H1 (cell line): Measurements from ENCODE around the gene TNFRSF6B. TPM values are rescaled to one million over a fixed set of nuclear protein-coding genes. Genes with fewer than 3 reads are reported as not detected.

Experiments
- CTCF ChIA-PET: fragments of 300-600 bp; sonication (Branson Sonifier 250); formaldehyde crosslinking; loops from one replicate; lab custom pipeline; 2021; ENCODE audit not compliant: partially characterized antibody; lab: Charles Lee
- POLR2A ChIA-PET: fragments of 300-600 bp; sonication (Branson Sonifier 250); formaldehyde crosslinking; loops from one replicate; lab custom pipeline; 2021; ENCODE audit warnings: inconsistent platforms; ENCODE audit not compliant: partially characterized antibody; lab: Charles Lee
- DNase-seq, 2 experiments: peaks; one replicate each; pipeline versions ENCODE4 v3.0.0 to v3.0.0-alpha.2; 2010 to 2022; ENCODE audit warnings: low spot score in 2 of 2, low read depth in 1 of 2, mixed read lengths in 1 of 2
- FAIRE-seq: peaks from 2 replicates; lab custom pipeline; 2011; peaks lifted over from hg19 to GRCh38; lab: Jason Lieb, UNC
- H2AFZ ChIP-seq: 2 replicates; pipeline ENCODE4 v1.8.1; 2012; ENCODE audit warnings: low read length, inconsistent platforms
- H2AK5ac ChIP-seq: 2 replicates; pipeline ENCODE4 v1.6.1; 2013; ENCODE audit warnings: low read depth, low read length
- H2BK120ac ChIP-seq: replicated peaks from 2 replicates; pipeline ENCODE3; 2013; ENCODE audit warnings: low read depth, low read length, inconsistent platforms
- H2BK12ac ChIP-seq: 2 replicates; pipeline ENCODE4 v1.6.1; 2013; ENCODE audit warnings: low read depth, low read length
- H2BK15ac ChIP-seq: 2 replicates; pipeline ENCODE4 v1.6.1; 2013; ENCODE audit warnings: low read length
- H2BK20ac ChIP-seq: 2 replicates; pipeline ENCODE4 v1.6.1; 2013; ENCODE audit warnings: low read length
- H2BK5ac ChIP-seq: 2 replicates; pipeline ENCODE4 v1.6.1; 2013; ENCODE audit warnings: low read depth, low read length
- H3K14ac ChIP-seq: 2 replicates; pipeline ENCODE4 v1.6.1; 2013; ENCODE audit warnings: inconsistent platforms; ENCODE audit not compliant: insufficient read length
- H3K18ac ChIP-seq: 2 replicates; pipeline ENCODE4 v1.6.1; 2013; ENCODE audit warnings: low read length; ENCODE audit errors: extremely low read depth
- H3K23ac ChIP-seq: 2 replicates; pipeline ENCODE4 v1.6.1; 2013; ENCODE audit warnings: inconsistent platforms; ENCODE audit not compliant: insufficient read length
- H3K23me2 ChIP-seq: 2 replicates; pipeline ENCODE4 v1.6.1; 2013; ENCODE audit warnings: low read depth, low read length
- H3K27ac ChIP-seq: 2 replicates; pipeline ENCODE4 v1.6.1; 2011; ENCODE audit warnings: low read depth, low read length, inconsistent platforms
- H3K27me3 ChIP-seq, 4 experiments: replicated peaks in 1 of 4; 1 replicate in 1 of 4; 2 replicates in 3 of 4; pipeline versions ENCODE4 v1.6.1 to v1.8.1; 2011 to 2013; ENCODE audit warnings: low read length in 3 of 4, mild to moderate bottlenecking in 3 of 4, inconsistent platforms in 2 of 4, mixed read lengths in 2 of 4, moderate library complexity in 1 of 4; ENCODE audit not compliant: control insufficient read depth in 3 of 4, insufficient read depth in 3 of 4; ENCODE audit errors: extremely low read depth in 1 of 4
- H3K36me3 ChIP-seq, 4 experiments: 2 replicates each; pipeline versions ENCODE4 v1.6.1 to v1.8.1; 2011 to 2013; ENCODE audit warnings: mild to moderate bottlenecking in 4 of 4, low read length in 3 of 4, moderate library complexity in 2 of 4, control low read depth in 1 of 4, inconsistent platforms in 1 of 4; ENCODE audit not compliant: insufficient read depth in 4 of 4, control insufficient read depth in 2 of 4
- H3K4ac ChIP-seq: replicated peaks from 2 replicates; pipeline ENCODE3; 2013; ENCODE audit warnings: low read length, low read depth, mixed read lengths, inconsistent platforms; ENCODE audit not compliant: insufficient read length
- H3K4me1 ChIP-seq, 4 experiments: replicated peaks in 1 of 4; 1 replicate in 1 of 4; 2 replicates in 3 of 4; pipeline versions ENCODE4 v1.6.1 to v1.8.1; 2011 to 2013; ENCODE audit warnings: low read length in 3 of 4, inconsistent platforms in 2 of 4, mixed read lengths in 1 of 4; ENCODE audit not compliant: insufficient read depth in 4 of 4, control insufficient read depth in 3 of 4
- H3K4me2 ChIP-seq, 2 experiments: 2 replicates each; pipeline versions ENCODE4 v1.6.1 to v1.8.1; 2011 to 2013; ENCODE audit warnings: low read depth in 2 of 2, low read length in 2 of 2, control low read depth in 1 of 2, inconsistent platforms in 1 of 2, mild to moderate bottlenecking in 1 of 2; ENCODE audit not compliant: insufficient read depth in 1 of 2
- H3K4me3 ChIP-seq, 4 experiments: fragments of 200-600, 300-600 bp in 1 of 4; sonication (generic), shearing (Covaris generic), sonication (Bioruptor Twin) in 1 of 4; 2 replicates each; pipeline versions ENCODE4 v1.5.1 to v1.8.1; 2011 to 2016; ENCODE audit warnings: low read length in 4 of 4, low read depth in 3 of 4, control low read depth in 2 of 4, inconsistent platforms in 2 of 4, mild to moderate bottlenecking in 2 of 4, mixed read lengths in 1 of 4, moderate library complexity in 1 of 4; ENCODE audit not compliant: insufficient read depth in 2 of 4; ENCODE audit errors: extremely low read depth in 1 of 4
- H3K56ac ChIP-seq: replicated peaks from 2 replicates; pipeline ENCODE3; 2013; ENCODE audit warnings: low read depth, mild to moderate bottlenecking, mixed read lengths, low read length, inconsistent platforms; ENCODE audit not compliant: insufficient read length
- H3K79me1 ChIP-seq: 2 replicates; pipeline ENCODE4 v1.6.1; 2013; ENCODE audit warnings: low read depth, low read length, control low read depth
- H3K79me2 ChIP-seq, 2 experiments: 2 replicates each; pipeline versions ENCODE4 v1.6.1 to v1.8.1; 2012 to 2013; ENCODE audit warnings: low read length in 2 of 2, mild to moderate bottlenecking in 2 of 2, inconsistent platforms in 1 of 2; ENCODE audit not compliant: insufficient read depth in 2 of 2, control insufficient read depth in 1 of 2
- H3K9ac ChIP-seq, 4 experiments: replicated peaks in 1 of 4; 1 replicate in 1 of 4; 2 replicates in 3 of 4; pipeline versions ENCODE4 v1.6.1 to v1.8.1; 2011 to 2013; ENCODE audit warnings: low read depth in 3 of 4, low read length in 3 of 4, control low read depth in 2 of 4, mild to moderate bottlenecking in 2 of 4, moderate library complexity in 2 of 4, inconsistent platforms in 1 of 4; ENCODE audit errors: extremely low read depth in 1 of 4
- H3K9me3 ChIP-seq, 2 experiments: 2 replicates each; pipeline versions ENCODE4 v1.6.1 to v1.8.1; 2012 to 2013; ENCODE audit warnings: mild to moderate bottlenecking in 2 of 2, moderate library complexity in 2 of 2, control low read depth in 1 of 2, inconsistent platforms in 1 of 2, low read depth in 1 of 2, low read length in 1 of 2, mixed read lengths in 1 of 2; ENCODE audit not compliant: insufficient read depth in 2 of 2
- H4K20me1 ChIP-seq, 2 experiments: replicated peaks in 1 of 2; 2 replicates each; pipeline versions ENCODE3 to v1.8.1; 2011 to 2013; ENCODE audit warnings: inconsistent platforms in 2 of 2, low read length in 2 of 2, mild to moderate bottlenecking in 1 of 2; ENCODE audit not compliant: insufficient read depth in 2 of 2, control insufficient read depth in 1 of 2
- H4K5ac ChIP-seq: 2 replicates; pipeline ENCODE4 v1.6.1; 2013; ENCODE audit warnings: low read length, low read depth, mixed read lengths, inconsistent platforms; ENCODE audit not compliant: insufficient read length
- H4K8ac ChIP-seq: 2 replicates; pipeline ENCODE4 v1.8.0; 2013; ENCODE audit warnings: mild to moderate bottlenecking, moderate library complexity, low read length, inconsistent platforms; ENCODE audit not compliant: insufficient read depth; ENCODE audit errors: extremely low read depth
- H4K91ac ChIP-seq: replicated peaks from 2 replicates; pipeline ENCODE3; 2013; ENCODE audit warnings: low read length, mixed read lengths, inconsistent platforms; ENCODE audit not compliant: insufficient read length
- CHD1 ChIP-seq: IDR thresholded peaks from 2 replicates; pipeline ENCODE4 v1.6.1; 2012; ENCODE audit warnings: low read depth, low read length, improper control_type of control experiment
- HDAC6 ChIP-seq: IDR thresholded peaks from one replicate; pipeline ENCODE4 v1.7.1; 2012; ENCODE audit warnings: low read depth, mild to moderate bottlenecking, inconsistent platforms, low read length, moderate library complexity
- JUN ChIP-seq: IDR thresholded peaks from 2 replicates; pipeline ENCODE4 v1.6.1; 2011; ENCODE audit warnings: low read depth, mild to moderate bottlenecking, improper control_type of control experiment, low read length
- KDM1A ChIP-seq: fragments of 200-600, 300-600 bp; sonication (generic); IDR thresholded peaks from 2 replicates; pipeline ENCODE4 v1.7.1; 2016; ENCODE audit warnings: mild to moderate bottlenecking, low read length, borderline replicate concordance
- KDM4A ChIP-seq: IDR thresholded peaks from one replicate; pipeline ENCODE4 v1.7.1; 2012; ENCODE audit warnings: low read depth, mild to moderate bottlenecking, moderate library complexity, low read length, inconsistent platforms; ENCODE audit not compliant: severe bottlenecking
- POLR2AphosphoS5 ChIP-seq: IDR thresholded peaks from 2 replicates; pipeline ENCODE4 v1.6.1; 2011; ENCODE audit warnings: low read depth, low read length
- SP4 ChIP-seq: IDR thresholded peaks from 2 replicates; pipeline ENCODE4 v1.6.1; 2012; ENCODE audit warnings: low read length, inconsistent platforms
- TAF7 ChIP-seq: optimal IDR thresholded peaks from 2 replicates; pipeline ENCODE3; 2011; ENCODE audit warnings: low read depth, mild to moderate bottlenecking, inconsistent platforms, low read length, moderate library complexity, borderline replicate concordance
- YY1 ChIP-seq: IDR thresholded peaks from 2 replicates; pipeline ENCODE4 v1.6.1; 2011; ENCODE audit warnings: low read depth, mild to moderate bottlenecking, low read length
- whole genome bisulfite sequencing, 2 experiments: shearing (Covaris generic) in 1 of 2; methylation state at CpG; one replicate each; pipeline versions ENCODE4 v1.1.6 to v1.1.7; 2013 to 2015; ENCODE audit warnings: low lambda C conversion rate in 2 of 2, mixed read lengths in 2 of 2, inconsistent platforms in 1 of 2, low coverage in 1 of 2, missing lambda C conversion rate in 1 of 2; ENCODE audit not compliant: insufficient replicate concordance in 2 of 2, insufficient coverage in 1 of 2, insufficient read length in 1 of 2; ENCODE audit errors: extremely low coverage in 1 of 2, missing lambda C conversion rate in 1 of 2; 5-methylcytosine and 5-hydroxymethylcytosine counted together
- polyA plus RNA-seq, 7 experiments: library from polyadenylated mRNA; depleted of rRNA in 3 of 7; stranded (reverse) in 5 of 7; unstranded in 2 of 7; fragments of >200 nt in 5 of 7; fragments of 200-250 nt in 2 of 7; gene quantifications; 1 replicate in 5 of 7; 2 replicates in 1 of 7; 4 replicates in 1 of 7; pipeline versions ENCODE4 v1.2.1 to v1.2.3, GENCODE V29; 2011 to 2013; ENCODE audit warnings: missing spikeins in 2 of 7, mixed read lengths in 2 of 7
- total RNA-seq: library from RNA; stranded (reverse); fragmentation: NEBNext Ultra II Directional; extraction: Animal tissue kit (Norgen Biotek cat#: 25700); gene quantifications from 2 replicates; pipeline ENCODE4 v1.2.1, GENCODE V29; 2021
- TF ChIP-seq, protein P1 (sequence below): IDR thresholded peaks from 2 replicates; pipeline ENCODE4 v1.6.1; 2012; ENCODE audit warnings: inconsistent platforms

The TNFRSF6B gene
- total and polyA plus RNA-seq, 2 of the 8 experiments (the other 6 are each of a cell fraction or from before 2014, with no cell fraction given) = 3.1 TPM; not detected in 1

DNA sequence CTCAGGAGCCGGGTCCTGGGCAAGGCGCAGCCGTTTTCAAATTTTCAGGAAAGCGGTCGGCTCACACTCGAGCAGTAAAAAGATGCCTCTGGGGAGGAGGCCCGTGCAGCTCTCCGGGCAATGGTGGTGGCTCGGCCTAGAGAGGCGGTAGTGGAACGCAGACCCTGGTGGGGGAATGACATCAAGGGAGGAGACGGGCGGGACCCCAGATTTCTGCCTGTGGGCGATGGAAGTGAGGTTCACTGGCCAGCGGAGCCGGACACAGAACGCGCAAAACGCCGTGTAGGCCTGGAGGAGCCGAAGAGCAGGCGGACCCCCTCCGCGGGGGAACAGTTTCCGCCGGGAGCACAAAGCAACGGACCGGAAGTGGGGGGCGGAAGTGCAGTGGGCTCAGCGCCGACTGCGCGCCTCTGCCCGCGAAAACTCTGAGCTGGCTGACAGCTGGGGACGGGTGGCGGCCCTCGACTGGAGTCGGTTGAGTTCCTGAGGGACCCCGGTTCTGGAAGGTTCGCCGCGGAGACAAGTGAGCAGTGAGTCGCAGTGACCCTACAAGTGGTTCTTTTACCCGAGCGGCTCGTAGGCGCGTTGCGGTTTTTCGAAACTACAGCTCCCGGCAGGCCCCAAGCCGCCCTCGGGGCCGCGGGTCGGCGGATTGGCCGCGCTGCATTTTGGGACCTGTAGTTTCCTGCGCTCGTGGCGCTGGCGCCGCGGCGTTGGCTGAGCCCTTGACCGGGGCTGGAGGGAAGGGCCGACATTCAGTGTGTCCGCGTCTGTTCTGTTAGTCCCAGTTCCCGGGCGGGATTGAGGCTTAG is 38.3 kb upstream of the TNFRSF6B start, which contains the start of gene RTEL1:
Gene RTEL1 (plus strand): TSS at position 376 of the 812 bp plus-strand sequence. CDS start 1,091 bp downstream, outside the sequence.
- H3K36me3 ChIP-seq = peaks cover 0 to 11% (median 3%) of the 10 kb centered on the region in 4 experiments; a peak in 4 of 8 replicates
- peak within 1 kb of the TSS; percentile 27; the same call in 1 of the 2 replicates for H2BK12ac ChIP-seq
- H2BK15ac ChIP-seq = 0 out of 2 replicates have a peak within 1 kb of the TSS, but pooled peaks have one; percentile 53
- no peak within 1 kb of the TSS; the same call in 1 of the 2 replicates for H3K27ac ChIP-seq
- no peak within 1 kb of the TSS for H2BK20ac ChIP-seq
- H3K56ac ChIP-seq = peak within 1 kb of the TSS; percentile 39
- peak within 1 kb of the TSS; percentile 84 for H4K91ac ChIP-seq
- H3K79me2 ChIP-seq = peaks cover 0 to 9% of the 10 kb centered on the region in 2 experiments; a peak in 1 of 4 replicates
- H2BK120ac ChIP-seq = no peak within 1 kb of the TSS
- H3K23me2 ChIP-seq = peaks cover 11% of the 10 kb centered on the region
- H3K9ac ChIP-seq = peak within 1 kb of the TSS in 3 of 4 experiments; percentile 56 to 62 (median 57); a peak in 6 of 7 replicates
- H3K14ac ChIP-seq = no peak within 1 kb of the TSS
- POLR2A ChIA-PET = interaction anchor here (0.5 to 1.9 kb wide), 22 partner anchors 10 to 393 kb away, joined by 3 to 15 read pairs (median 4); partner anchors contain the start of genes ARFRP1, PPDPF, TNFRSF6B and TPD52L2
- peaks cover 2 to 3% of the 10 kb centered on the region in 2 experiments for H4K20me1 ChIP-seq
- H3K27me3 ChIP-seq = no peaks in the 10 kb centered on the region
- peak within 1 kb of the TSS; percentile 67; the same call in 1 of the 2 replicates for H2AK5ac ChIP-seq
- peak in 1 of 2 experiments; percentile 96 for DNase-seq
- peak within 1 kb of the TSS; percentile 46 for H3K4ac ChIP-seq
- no peak within 1 kb of the TSS for H3K23ac ChIP-seq
- no peak for FAIRE-seq
- peaks cover 0 to 16% (median 14%) of the 10 kb centered on the region in 4 experiments; a peak in 6 of 7 replicates for H3K4me1 ChIP-seq
- H3K4me2 ChIP-seq = peak within 1 kb of the TSS; percentile 76 to 81
- peak within 1 kb of the TSS; percentile 96 for H4K5ac ChIP-seq
- no peaks in the 10 kb centered on the region for H3K9me3 ChIP-seq
- no peak within 1 kb of the TSS; the same call in 1 of the 2 replicates for H3K18ac ChIP-seq
- peak within 1 kb of the TSS; percentile 75 to 96 (median 84) for H3K4me3 ChIP-seq
- H3K79me1 ChIP-seq = no peaks in the 10 kb centered on the region; the same call in 1 of the 2 replicates
- peak within 1 kb of the TSS; percentile 84 for H2BK5ac ChIP-seq
- WGBS, 2 experiments = 11% methylated on average over 64 of the region's 73 CpGs; no CpG with 5 or more reads in 1 of the 2 experiments
- CTCF ChIA-PET = interaction anchor here (1.0 to 1.3 kb wide), 4 partner anchors 12 to 113 kb away, joined by 3 to 4 read pairs (median 3); no protein-coding TSS in a partner anchor
- H2AFZ ChIP-seq = peak within 1 kb of the TSS; percentile 74; the same call in 1 of the 2 replicates
- peak within 1 kb of the TSS; percentile 96 for H4K8ac ChIP-seq
- TF ChIP-seq KDM1A (no peak), TAF7 (peak; percentile 28), JUN (no peak), HDAC6 (no peak), KDM4A (peak; percentile 97), SP4 (peak; percentile 75), YY1 (peak; percentile 52; the same call in 1 of the 2 replicates), POLR2AphosphoS5 (peak; percentile 63), CHD1 (no peak)
- TF ChIP-seq, protein P1, sequence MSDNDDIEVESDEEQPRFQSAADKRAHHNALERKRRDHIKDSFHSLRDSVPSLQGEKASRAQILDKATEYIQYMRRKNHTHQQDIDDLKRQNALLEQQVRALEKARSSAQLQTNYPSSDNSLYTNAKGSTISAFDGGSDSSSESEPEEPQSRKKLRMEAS = peak; percentile 53
